HG02571 (cell line): ENCODE measurements around the gene SNX21.
"Not testable (repeated sequence)": the region's sequence is repeated elsewhere in the genome, so short reads cannot be mapped to it uniquely, and the experiment has no call there.

Experiments
- ATAC-seq: cut with Tn5 transposase; IDR thresholded peaks from one replicate; pipeline ENCODE4 v1.9.1; 2021; ENCODE audit warnings: mild to moderate bottlenecking, moderate library complexity; ENCODE audit not compliant: unreplicated experiment

SNX21 gene

GRCh38 chr20:45833030-45833882 is at the start of gene SNX21:
TSS of gene SNX21 (plus strand) at chr20:45833799. CDS start at chr20:45833920, 121 bp downstream.
- no peak for ATAC-seq

GRCh38 chr20:45788351-45788750 is 45.2 kb upstream of the SNX21 start:
- ATAC-seq: no peak

DNA sequence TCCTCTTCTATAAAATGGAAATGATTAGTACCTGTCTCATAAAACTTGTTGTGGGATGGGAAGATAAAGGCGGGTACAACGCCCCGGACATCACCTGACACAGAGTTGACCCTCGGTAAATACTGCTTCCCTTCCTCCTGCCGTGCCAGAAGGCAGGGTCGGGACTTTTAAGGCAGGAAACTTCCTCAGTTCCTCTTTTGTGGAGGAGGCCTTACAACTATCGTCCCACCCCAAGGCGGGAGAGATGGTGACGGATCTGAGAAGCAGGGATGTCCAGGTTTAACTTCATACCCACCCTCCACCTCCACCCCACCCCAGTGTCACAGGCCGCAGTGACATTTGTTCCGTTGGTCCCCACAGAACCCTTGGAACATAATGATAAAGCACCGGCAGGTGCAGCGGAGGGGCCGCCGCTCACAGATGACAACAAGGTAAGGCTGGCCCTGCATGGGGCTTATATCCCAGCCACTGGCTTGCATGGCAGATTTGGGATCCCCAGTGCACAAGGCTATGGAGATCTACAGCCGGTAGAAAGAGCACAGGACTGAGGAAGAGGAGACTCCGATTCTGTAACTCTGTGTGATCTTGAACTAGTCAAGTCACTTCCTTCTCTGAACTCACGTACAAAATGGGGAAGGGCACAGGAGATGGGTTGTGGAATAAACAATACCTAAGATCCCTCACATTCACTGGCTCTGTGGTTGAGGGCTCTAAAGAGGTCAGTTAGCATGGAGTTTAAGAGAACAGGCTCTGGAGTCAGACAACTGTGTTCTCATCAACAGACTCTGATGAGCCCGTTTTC is 41.1 kb upstream of the SNX21 start:
- peak; percentile 6 for ATAC-seq

DNA sequence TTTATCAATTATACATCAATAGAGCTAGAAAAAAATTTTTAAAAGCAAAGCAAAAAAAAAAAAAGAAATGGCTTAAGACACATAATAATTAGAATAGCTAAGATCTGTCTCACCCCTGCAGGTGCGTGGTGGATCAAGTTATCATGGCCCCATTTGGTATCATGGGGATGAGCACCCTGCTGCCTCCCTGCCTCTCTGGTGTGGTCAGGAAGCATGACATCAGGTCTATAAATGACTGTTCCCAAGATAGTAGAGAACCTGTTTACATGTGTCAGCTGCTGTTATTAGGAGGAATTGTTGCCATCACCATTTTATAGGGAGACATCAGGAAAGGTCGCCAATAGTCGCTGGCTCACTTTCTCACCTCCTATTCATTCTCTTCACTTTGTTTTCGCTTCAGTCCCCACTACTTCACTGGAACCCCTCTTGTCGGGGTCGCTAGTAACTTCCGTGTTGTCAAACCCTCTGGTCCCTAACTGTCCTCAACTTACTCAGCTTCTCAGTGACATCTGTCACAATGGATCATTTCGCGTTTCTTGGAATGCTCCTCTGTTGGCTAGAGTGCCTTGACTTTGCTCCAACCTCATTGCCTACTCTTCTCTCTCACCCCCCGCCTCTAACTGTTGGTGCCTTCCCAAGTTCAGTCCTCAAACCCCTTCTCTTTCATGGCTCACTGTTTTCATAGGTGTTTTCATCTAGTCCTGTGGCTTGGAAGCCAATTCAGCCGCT is 37.1 kb upstream of the SNX21 start:
- no peak for ATAC-seq

- not testable (repeated sequence) for ATAC-seq
Observed at GRCh38 chr20:45797510-45797909, 36.1 kb upstream of the SNX21 start.

DNA sequence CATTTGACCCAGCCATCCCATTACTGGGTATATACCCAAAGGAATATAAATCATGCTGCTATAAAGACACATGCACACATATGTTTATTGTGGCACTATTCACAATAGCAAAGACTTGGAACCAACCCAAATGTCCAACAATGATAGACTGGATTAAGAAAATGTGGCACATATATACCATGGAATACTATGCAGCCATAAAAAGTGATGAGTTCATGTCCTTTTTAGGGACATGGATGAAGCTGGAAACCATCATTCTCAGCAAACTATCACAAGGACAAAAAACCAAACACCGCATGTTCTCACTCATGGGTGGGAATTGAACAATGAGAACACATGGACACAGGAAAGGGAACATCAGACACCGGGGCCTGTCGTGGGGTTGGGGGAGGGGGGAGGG is 35.6 kb upstream of the SNX21 start:
- ATAC-seq: not testable (repeated sequence)

GRCh38 chr20:45798935-45799642 is 34.5 kb upstream of the SNX21 start:
- ATAC-seq: no peak

GRCh38 chr20:45801851-45802250 is 31.7 kb upstream of the SNX21 start:
- no peak for ATAC-seq

DNA sequence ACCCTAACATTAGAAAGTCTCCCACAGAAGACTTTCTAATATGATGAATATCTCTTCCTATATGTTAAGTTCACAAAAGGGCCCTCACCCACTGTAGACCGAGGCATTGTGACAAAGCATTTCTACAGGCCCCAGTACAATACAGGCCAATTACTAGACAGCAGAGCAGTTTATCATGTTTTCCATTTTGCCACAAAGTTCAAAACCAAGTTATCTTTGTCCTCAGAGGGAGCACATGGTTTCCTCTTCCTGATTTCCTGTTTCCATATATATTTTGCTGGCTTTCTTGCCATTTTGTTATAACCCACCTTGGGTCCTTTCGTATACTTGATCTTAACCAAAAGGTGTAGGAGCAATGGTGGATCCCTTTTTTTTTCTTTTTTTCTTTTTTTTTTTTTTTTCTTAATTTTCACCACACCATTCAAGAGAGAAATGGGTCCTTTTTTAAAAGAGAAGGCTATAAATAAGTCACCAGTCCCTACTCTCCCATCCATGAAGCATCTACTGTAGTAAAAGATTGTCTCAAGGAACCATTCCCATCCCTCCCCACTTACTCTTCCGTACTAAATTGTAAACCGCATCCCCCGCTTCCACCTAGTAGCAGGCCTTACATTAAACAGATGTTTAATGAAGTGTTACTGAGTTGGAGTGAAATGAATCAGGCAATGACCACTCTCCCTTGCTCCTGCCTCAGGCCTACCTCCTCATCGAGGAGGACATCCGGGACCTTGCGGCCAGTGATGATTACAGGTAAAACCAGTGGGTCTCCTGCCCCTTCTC is 23.2 kb upstream of the SNX21 start:
- ATAC-seq: no peak

DNA sequence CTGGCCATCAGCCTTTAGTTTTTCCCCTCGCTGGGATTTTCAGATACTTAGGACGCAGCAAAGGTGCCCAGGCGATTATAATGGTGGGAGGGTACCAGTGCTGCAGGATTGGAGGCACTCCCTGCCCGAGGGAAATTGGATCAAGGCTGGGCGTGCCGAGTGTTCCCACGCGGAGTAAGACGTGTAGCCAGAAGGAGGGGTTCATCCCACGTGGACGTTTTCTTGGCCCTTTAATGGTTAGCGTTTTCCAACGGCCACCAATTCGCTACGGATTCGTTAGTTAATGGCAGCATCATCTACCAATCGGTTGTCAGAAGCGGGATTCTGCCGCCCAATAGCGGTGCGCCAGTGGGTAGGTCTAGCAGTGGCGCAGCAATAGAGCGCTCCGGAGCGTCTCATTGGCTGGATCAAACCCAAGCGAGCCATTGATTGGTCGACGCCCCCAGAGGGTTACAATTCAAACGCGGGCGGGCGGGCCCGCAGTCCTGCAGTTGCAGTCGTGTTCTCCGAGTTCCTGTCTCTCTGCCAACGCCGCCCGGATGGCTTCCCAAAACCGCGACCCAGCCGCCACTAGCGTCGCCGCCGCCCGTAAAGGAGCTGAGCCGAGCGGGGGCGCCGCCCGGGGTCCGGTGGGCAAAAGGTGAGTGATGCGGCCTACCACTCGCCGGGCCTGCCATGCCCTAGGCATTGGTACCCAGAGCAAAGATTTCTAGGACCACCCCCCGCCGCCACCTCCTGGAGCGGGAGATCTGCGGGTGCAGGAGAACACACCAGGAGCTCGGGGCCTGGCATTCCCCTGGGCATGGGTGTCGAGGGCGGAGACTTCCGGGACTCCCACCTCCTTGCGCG is 21.2 kb upstream of the SNX21 start, which contains the start of gene UBE2C:
TSS of gene UBE2C (plus strand) at position 488 of the 849 bp plus-strand sequence. CDS start at position 540, 52 bp downstream.
- peak; percentile 96 for ATAC-seq

DNA sequence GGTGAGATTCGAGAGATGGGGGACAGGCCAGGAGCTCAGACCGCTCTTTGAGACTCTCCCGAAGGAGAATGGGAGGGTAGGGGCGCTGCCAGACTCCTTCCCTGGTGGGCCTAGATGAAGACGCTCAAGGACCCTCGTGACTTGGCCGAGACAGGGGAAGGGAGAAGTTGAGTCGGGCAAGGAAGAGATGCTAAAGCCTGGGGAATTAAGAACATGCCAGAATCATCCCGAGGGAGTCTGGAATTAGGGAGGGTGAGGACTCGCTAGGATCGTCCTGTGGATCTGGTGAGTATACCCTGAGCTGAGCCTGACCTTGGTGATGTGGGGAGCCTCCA is 20.6 kb upstream of the SNX21 start:
- ATAC-seq: no peak

DNA sequence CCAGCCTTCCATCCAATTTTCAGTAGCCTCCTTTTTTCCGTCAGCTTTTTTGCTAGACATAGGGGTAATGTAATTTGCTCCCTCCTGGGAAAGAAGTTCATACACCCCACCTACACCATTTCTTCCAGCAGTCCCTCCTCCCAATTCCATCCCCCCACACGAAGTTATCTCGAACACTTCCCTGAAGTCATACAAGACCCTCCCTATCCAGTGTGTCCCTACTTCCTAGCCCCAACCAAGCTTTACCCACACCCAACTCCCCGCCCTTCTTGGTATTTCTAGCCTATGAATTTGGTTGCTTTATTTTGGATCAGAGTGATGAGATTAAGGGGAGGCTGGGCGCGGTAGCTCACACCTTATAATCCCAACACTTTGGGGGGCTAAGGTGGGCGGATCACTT is 20.1 kb upstream of the SNX21 start:
- no peak for ATAC-seq

GRCh38 chr20:45814314-45814713 is 19.3 kb upstream of the SNX21 start:
- no peak for ATAC-seq

GRCh38 chr20:45816951-45817350 is 16.6 kb upstream of the SNX21 start:
- ATAC-seq: no peak

DNA sequence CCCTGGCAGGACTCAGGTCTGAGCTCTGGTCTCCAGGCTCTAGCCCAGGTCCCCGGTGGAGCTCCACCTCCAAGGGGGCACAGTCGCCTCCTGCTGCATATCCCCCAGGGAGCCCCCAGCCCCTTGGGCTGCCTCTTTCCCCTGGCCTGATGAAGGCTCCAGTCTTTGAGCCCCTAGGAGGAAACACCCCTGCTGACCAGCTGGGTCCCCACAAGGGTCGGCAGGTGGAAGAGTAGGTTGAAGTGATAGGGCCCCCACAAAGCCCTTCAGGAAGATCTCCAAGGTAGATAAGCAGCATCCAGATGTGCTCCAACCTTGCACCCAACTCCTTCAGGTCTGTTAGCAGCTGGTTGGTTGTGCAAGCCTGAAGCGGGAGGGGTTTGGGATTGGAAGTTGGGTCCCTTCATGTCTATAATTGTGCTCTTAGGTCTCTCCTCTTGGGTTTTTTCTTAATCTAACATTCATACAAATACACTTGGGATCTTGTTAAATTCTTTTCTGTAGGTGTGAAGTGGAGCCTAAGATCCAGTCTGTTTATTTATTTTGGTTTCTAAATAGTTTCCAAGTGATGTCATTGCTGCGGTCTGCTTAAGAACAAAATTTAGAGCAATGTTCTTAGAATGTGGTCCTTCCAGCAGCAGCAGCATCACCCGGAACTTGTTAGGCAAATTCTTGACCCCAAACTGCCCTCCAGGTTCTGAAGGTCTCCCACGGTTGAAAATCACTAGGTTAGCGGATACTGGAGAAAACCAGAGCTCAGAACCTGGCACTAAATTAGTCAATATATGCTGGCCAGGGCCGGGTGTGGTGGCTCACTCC is 16.0 kb upstream of the SNX21 start:
- no peak for ATAC-seq

DNA sequence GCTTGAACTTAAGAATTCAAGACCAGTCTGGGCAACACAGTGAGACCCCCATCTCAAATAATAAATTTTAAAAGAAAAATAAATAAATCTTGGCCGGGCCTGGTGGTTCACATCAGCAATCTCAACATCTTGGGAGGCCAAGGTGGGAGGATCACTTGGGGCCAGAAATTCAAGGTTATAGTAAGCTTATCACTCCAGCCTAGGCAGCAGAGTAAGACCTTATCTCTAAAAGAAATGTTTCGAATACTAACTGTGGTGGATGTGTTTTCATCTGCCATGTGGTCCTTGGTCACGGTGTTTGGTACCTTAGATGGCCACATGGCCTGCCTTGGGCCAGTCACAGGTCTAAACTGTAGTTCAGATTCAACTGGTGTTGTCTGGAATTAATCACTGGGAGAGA is 15.4 kb upstream of the SNX21 start:
- ATAC-seq: no peak

DNA sequence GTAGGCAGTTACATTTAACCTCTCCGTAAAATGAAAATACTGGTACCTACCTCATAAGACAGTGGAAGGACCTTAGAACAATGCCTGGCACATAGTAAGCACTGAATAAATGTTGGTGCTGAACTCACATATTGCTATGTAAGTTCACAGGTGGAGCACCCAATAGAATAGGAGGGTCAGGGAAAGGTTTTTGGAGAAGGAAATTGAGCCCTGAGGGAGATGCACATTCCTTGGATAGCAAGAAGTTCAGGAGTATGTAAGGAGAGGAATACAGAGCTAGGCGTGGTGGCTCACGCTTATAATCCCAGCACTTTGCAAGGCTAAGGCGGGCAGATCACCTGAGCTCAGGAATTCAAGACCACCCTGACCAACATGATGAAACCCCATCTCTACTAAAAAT is 14.1 kb upstream of the SNX21 start:
- no peak for ATAC-seq

- no peak for ATAC-seq
Observed at GRCh38 chr20:45821947-45822346, 11.7 kb upstream of the SNX21 start.
